WTC11 (cell line): ENCODE results near the gene LBH.

Experiments used
- ATF3 ChIP-seq: sonication (generic); formaldehyde crosslinking; conservative IDR thresholded peaks from 2 replicates; pipeline ENCODE4 v1.8.1; 2022; ENCODE audit warnings: mild to moderate bottlenecking, missing genetic modification reagents
- ESRRA ChIP-seq: sonication (generic); formaldehyde crosslinking; IDR thresholded peaks from 2 replicates; pipeline ENCODE4 v1.8.1; 2022; ENCODE audit warnings: mild to moderate bottlenecking, missing genetic modification reagents, borderline replicate concordance
- JAZF1 ChIP-seq: fragments of 250-450 bp; sonication (Bioruptor Pico); IDR thresholded peaks from 2 replicates; pipeline ENCODE4 v1.9.0; 2021; ENCODE audit warnings: moderate library complexity, mild to moderate bottlenecking, inconsistent platforms
- NFE2L1 ChIP-seq: sonication (generic); formaldehyde crosslinking; IDR thresholded peaks from 2 replicates; pipeline ENCODE4 v1.8.1; 2023; ENCODE audit warnings: missing genetic modification reagents
- SMAD4 ChIP-seq: sonication (generic); formaldehyde crosslinking; IDR thresholded peaks from 2 replicates; pipeline ENCODE4 v1.8.0; 2022; ENCODE audit warnings: mild to moderate bottlenecking, missing genetic modification reagents
- SP1 ChIP-seq: sonication (generic); formaldehyde crosslinking; conservative IDR thresholded peaks from 2 replicates; pipeline ENCODE4 v1.8.1; 2022; ENCODE audit warnings: missing genetic modification reagents
- ZNF396 ChIP-seq: fragments of 250-450 bp; sonication (Bioruptor Pico); IDR thresholded peaks from 2 replicates; pipeline ENCODE4 v1.8.0; 2021; ENCODE audit warnings: mild to moderate bottlenecking, moderate library complexity, borderline replicate concordance
- TF ChIP-seq, protein P1 (sequence below): fragments of 200-600 bp; IDR thresholded peaks from 2 replicates; pipeline ENCODE4 v1.8.0; 2022; ENCODE audit warnings: antibody characterized with exemption
- TF ChIP-seq, protein P2 (sequence below): sonication (generic); formaldehyde crosslinking; IDR thresholded peaks from 2 replicates; pipeline ENCODE4 v1.8.1; 2022; ENCODE audit warnings: low read depth, missing genetic modification reagents, borderline replicate concordance

- TF ChIP-seq, protein P1, sequence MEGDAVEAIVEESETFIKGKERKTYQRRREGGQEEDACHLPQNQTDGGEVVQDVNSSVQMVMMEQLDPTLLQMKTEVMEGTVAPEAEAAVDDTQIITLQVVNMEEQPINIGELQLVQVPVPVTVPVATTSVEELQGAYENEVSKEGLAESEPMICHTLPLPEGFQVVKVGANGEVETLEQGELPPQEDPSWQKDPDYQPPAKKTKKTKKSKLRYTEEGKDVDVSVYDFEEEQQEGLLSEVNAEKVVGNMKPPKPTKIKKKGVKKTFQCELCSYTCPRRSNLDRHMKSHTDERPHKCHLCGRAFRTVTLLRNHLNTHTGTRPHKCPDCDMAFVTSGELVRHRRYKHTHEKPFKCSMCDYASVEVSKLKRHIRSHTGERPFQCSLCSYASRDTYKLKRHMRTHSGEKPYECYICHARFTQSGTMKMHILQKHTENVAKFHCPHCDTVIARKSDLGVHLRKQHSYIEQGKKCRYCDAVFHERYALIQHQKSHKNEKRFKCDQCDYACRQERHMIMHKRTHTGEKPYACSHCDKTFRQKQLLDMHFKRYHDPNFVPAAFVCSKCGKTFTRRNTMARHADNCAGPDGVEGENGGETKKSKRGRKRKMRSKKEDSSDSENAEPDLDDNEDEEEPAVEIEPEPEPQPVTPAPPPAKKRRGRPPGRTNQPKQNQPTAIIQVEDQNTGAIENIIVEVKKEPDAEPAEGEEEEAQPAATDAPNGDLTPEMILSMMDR, result no peak
- TF ChIP-seq ATF3 (no peak), SMAD4 (CRISPR knock-in tag) (no peak), ZNF396 (no peak), NFE2L1 (no peak), ESRRA (CRISPR knock-in tag) (no peak), SP1 (no peak), JAZF1 (CRISPR knock-in tag) (no peak)
- TF ChIP-seq, protein P2, sequence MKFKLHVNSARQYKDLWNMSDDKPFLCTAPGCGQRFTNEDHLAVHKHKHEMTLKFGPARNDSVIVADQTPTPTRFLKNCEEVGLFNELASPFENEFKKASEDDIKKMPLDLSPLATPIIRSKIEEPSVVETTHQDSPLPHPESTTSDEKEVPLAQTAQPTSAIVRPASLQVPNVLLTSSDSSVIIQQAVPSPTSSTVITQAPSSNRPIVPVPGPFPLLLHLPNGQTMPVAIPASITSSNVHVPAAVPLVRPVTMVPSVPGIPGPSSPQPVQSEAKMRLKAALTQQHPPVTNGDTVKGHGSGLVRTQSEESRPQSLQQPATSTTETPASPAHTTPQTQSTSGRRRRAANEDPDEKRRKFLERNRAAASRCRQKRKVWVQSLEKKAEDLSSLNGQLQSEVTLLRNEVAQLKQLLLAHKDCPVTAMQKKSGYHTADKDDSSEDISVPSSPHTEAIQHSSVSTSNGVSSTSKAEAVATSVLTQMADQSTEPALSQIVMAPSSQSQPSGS (CRISPR knock-in tag), result no peak
Observed at GRCh38 chr2:30283931-30284565, 52.7 kb downstream of the LBH start.
